Kidney (tissue), 14 donors: ENCODE data around the gene SPECC1. TPM values are rescaled to one million over a fixed set of nuclear protein-coding genes. Genes with fewer than 3 reads are reported as not detected.

Experiments used
- DNase-seq, 5 donors: peaks; one replicate each; pipeline ENCODE4 v3.0.0-alpha.2; 2013 to 2020
- FAIRE-seq: peaks from 2 replicates; lab custom pipeline; 2012; peaks lifted over from hg19 to GRCh38; lab: Jason Lieb, UNC
- H3K27ac ChIP-seq, 2 donors: one replicate each; pipeline ENCODE4 v1.7.0; 2013; ENCODE audit warnings: low read depth in 2 of 2, low read length in 2 of 2, inconsistent platforms in 1 of 2
- H3K27me3 ChIP-seq: one replicate; pipeline ENCODE4 v1.7.1; 2013; ENCODE audit warnings: low read length, inconsistent platforms; ENCODE audit not compliant: control insufficient read depth, insufficient read depth
- H3K36me3 ChIP-seq, 3 donors: one replicate each; pipeline versions ENCODE4 v1.7.0 to v1.7.1; 2013; ENCODE audit warnings: low read length in 3 of 3, control low read depth in 1 of 3, inconsistent platforms in 1 of 3; ENCODE audit not compliant: insufficient read depth in 3 of 3, control insufficient read depth in 2 of 3
- H3K4me1 ChIP-seq, 3 donors: one replicate each; pipeline versions ENCODE4 v1.7.0 to v1.7.1; 2013; ENCODE audit warnings: low read length in 3 of 3, inconsistent platforms in 1 of 3, low read depth in 1 of 3; ENCODE audit not compliant: control insufficient read depth in 2 of 3, insufficient read depth in 2 of 3
- H3K4me3 ChIP-seq, 3 donors: one replicate each; pipeline versions ENCODE4 v1.7.0 to v1.8.1; 2013; ENCODE audit warnings: low read length in 3 of 3, control low read depth in 1 of 3, inconsistent platforms in 1 of 3
- H3K9ac ChIP-seq, 3 donors: one replicate each; pipeline versions ENCODE4 v1.7.0 to v1.7.1; 2013; ENCODE audit warnings: low read length in 3 of 3, control low read depth in 1 of 3, inconsistent platforms in 1 of 3
- H3K9me3 ChIP-seq, 3 donors: one replicate each; pipeline versions ENCODE4 v1.7.0 to v1.7.1; 2013; ENCODE audit warnings: low read length in 3 of 3, control low read depth in 1 of 3, inconsistent platforms in 1 of 3; ENCODE audit not compliant: control insufficient read depth in 2 of 3, insufficient read depth in 1 of 3
- intact Hi-C: fragments of 100-400 bp; cut with DNase I; formaldehyde crosslinking; loops from one replicate; pipeline ENCODE4 v1.11.1; 2022
- polyA plus RNA-seq: library from polyadenylated mRNA; stranded (reverse); fragments of 350-450 nt; fragmentation: Illumina TruSeq; extraction: RNeasy Lipid Tissue Mini Kit (QIAGEN cat#74804); gene quantifications from one replicate; pipeline ENCODE4 v1.2.3, GENCODE V29; 2014; ENCODE audit warnings: low read depth, low replicate concordance; ENCODE audit not compliant: insufficient read depth
- total RNA-seq: library from RNA; stranded (reverse); fragmentation: NEBNext Ultra II Directional; extraction: Animal tissue kit (Norgen Biotek cat#: 25700); gene quantifications from one replicate; pipeline ENCODE4 v1.2.1, GENCODE V29; 2021
- TF ChIP-seq, protein P1 (sequence below): IDR thresholded peaks from 3 replicates; pipeline ENCODE4 v1.5.1; 2012; ENCODE audit warnings: mild to moderate bottlenecking, moderate library complexity, borderline replicate concordance; ENCODE audit not compliant: insufficient read depth; ENCODE audit errors: extremely low read depth
- donor health status: control.
- donor health status: control.
- donor health status: control.
- donor health status: control.
- donor health status: control.
- donor health status: DM: yes; HTN: yes; CAD: no.
- donor health status: Normal renal cell carcinoma (clear cell type).

Gene SPECC1
- total and polyA plus RNA-seq, 2 donors from 2014 or later = 7.6 to 29.1 TPM

GRCh38 chr17:20125724-20126123 lies 116.6 kb downstream of the SPECC1 start:
- Histone ChIP-seq H3K27ac (no peak overlapping the region), H3K36me3 (no peaks in the 10 kb centered on the region), H3K4me3 (no peak overlapping the region), H3K9ac (no peak overlapping the region), H3K27me3 (no peaks in the 10 kb centered on the region), H3K4me1 (no peaks in the 10 kb centered on the region), H3K9me3 (no peaks in the 10 kb centered on the region)
- no peak for DNase-seq
- intact Hi-C loops = loop anchor here (10.0 kb wide), 1 partner anchor 189 kb away; no protein-coding TSS in a partner anchor
- TF ChIP-seq, protein P1, sequence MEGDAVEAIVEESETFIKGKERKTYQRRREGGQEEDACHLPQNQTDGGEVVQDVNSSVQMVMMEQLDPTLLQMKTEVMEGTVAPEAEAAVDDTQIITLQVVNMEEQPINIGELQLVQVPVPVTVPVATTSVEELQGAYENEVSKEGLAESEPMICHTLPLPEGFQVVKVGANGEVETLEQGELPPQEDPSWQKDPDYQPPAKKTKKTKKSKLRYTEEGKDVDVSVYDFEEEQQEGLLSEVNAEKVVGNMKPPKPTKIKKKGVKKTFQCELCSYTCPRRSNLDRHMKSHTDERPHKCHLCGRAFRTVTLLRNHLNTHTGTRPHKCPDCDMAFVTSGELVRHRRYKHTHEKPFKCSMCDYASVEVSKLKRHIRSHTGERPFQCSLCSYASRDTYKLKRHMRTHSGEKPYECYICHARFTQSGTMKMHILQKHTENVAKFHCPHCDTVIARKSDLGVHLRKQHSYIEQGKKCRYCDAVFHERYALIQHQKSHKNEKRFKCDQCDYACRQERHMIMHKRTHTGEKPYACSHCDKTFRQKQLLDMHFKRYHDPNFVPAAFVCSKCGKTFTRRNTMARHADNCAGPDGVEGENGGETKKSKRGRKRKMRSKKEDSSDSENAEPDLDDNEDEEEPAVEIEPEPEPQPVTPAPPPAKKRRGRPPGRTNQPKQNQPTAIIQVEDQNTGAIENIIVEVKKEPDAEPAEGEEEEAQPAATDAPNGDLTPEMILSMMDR = no peak
- no peak for FAIRE-seq

DNA sequence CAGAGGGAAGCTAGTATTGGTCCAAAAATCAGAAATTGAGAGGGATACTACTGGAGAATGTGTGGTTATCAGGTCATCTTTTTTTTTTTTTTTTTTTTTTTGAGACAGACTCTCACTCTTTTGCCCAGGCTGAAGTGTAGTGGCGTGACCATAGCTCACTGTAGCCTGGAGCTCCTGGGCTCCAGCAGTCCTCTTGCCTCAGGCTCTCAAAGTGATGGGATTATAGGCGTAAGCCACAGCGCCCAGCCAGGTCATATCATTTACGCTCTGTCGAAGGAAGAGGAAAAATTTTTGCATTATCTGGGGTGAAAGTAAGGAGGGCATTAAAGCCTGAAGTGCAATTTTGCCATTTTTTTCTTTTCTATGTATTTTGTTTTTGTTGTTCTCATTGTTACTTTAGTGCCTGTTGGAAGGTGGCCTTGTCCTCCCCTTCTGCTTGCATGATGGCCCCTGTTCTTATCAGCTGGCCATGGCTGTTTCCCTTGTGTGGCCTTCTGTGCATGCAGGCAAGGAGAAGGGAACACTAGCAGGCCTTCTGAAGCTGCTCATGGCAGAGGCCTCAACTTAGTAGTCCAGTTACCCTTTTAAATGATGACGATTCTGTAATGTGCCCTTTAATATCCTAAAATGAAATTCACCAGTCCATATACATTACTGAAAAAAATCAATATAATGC lies 118.3 kb downstream of the SPECC1 start:
- Histone ChIP-seq H3K36me3 (no peaks in the 10 kb centered on the region), H3K27ac (no peak overlapping the region), H3K9ac (no peak overlapping the region), H3K4me1 (no peaks in the 10 kb centered on the region), H3K27me3 (no peaks in the 10 kb centered on the region), H3K4me3 (no peak overlapping the region), H3K9me3 (no peaks in the 10 kb centered on the region)
- TF ChIP-seq, protein P1 = no peak
- DNase-seq = no peak
- intact Hi-C loops = loop anchor here (10.0 kb wide), 1 partner anchor 187 kb away; no protein-coding TSS in a partner anchor
- no peak for FAIRE-seq

DNA sequence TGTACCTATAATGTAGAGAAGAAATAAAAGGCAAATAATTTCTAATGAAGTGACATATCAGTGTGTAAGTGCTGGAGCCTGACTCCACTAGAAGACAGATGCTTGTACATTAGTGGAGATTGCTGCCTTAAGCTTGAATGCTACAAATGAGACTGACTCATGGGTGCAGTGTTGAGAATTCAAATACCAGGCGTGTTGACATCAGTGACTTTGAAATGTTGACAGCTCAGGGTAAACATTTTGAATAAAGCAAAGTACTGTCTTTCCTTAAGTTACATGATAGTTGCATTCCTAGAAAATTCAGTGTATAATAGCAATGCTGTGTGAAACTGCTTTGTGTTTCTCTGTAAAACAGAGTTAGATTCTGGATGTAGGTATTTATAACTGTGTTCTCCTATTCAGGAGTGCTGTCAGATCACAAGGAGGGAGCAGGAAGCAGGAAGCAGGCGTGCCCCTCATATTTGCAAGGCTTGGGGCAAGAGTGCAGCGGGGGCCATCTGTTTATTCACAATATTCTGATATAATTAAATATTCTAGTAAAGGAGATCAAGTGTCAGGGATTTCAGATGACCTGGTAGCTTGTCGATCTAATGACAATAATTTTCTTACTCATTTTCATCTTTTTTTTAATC lies 119.0 kb downstream of the SPECC1 start:
- intact Hi-C loops = loop anchor here (10.0 kb wide), 1 partner anchor 187 kb away; no protein-coding TSS in a partner anchor
- H3K4me3 ChIP-seq = no peak overlapping the region
- H3K9ac ChIP-seq = no peak overlapping the region
- no peaks in the 10 kb centered on the region for H3K27me3 ChIP-seq
- DNase-seq (no peak), FAIRE-seq (no peak)
- H3K9me3 ChIP-seq = no peaks in the 10 kb centered on the region
- H3K4me1 ChIP-seq = no peaks in the 10 kb centered on the region
- TF ChIP-seq, protein P1 = no peak
- no peaks in the 10 kb centered on the region for H3K36me3 ChIP-seq
- H3K27ac ChIP-seq = no peak overlapping the region
